DOHH2 (cell line): ENCODE results near the gene C11orf71.

Experiments used
- EZH2phosphoT487 ChIP-seq: fragments of 200-600 bp; sonication (generic); IDR thresholded peaks from 2 replicates; pipeline ENCODE4 v1.6.1; 2017; ENCODE audit warnings: borderline replicate concordance, mild to moderate bottlenecking, antibody characterized with exemption, low read length, moderate library complexity, mixed read lengths
- TF ChIP-seq, protein P1 (sequence below): fragments of 200-600 bp; sonication (generic); IDR thresholded peaks from one replicate; pipeline ENCODE4 v1.5.1; 2014; ENCODE audit warnings: antibody characterized with exemption, mild to moderate bottlenecking, low read depth, low read length; ENCODE audit not compliant: poor library complexity, severe bottlenecking

- TF ChIP-seq, protein P1, sequence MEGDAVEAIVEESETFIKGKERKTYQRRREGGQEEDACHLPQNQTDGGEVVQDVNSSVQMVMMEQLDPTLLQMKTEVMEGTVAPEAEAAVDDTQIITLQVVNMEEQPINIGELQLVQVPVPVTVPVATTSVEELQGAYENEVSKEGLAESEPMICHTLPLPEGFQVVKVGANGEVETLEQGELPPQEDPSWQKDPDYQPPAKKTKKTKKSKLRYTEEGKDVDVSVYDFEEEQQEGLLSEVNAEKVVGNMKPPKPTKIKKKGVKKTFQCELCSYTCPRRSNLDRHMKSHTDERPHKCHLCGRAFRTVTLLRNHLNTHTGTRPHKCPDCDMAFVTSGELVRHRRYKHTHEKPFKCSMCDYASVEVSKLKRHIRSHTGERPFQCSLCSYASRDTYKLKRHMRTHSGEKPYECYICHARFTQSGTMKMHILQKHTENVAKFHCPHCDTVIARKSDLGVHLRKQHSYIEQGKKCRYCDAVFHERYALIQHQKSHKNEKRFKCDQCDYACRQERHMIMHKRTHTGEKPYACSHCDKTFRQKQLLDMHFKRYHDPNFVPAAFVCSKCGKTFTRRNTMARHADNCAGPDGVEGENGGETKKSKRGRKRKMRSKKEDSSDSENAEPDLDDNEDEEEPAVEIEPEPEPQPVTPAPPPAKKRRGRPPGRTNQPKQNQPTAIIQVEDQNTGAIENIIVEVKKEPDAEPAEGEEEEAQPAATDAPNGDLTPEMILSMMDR = no peak
- no peak for TF ChIP-seq EZH2phosphoT487
Observed at GRCh38 chr11:114449845-114450244, 49.5 kb upstream of the C11orf71 start.
